WTC11 (cell line): ENCODE measurements around the gene CARD14. TPM values are rescaled to one million over a fixed set of nuclear protein-coding genes. Genes with fewer than 3 reads are reported as not detected.
A peak's percentile ranks its signal among the peaks of the same experiment; 100 is the strongest.

ENCODE experiments used
- ATAC-seq: fragments of 200-7000 bp; cut with Tn5 transposase; 2 replicates; pipeline ENCODE4 v1.10.0; 2021; ENCODE audit warnings: mild to moderate bottlenecking, moderate library complexity
- Bru-seq: library from RNA; stranded (reverse); fragments of 400-500 nt; gene quantifications from one replicate; lab custom pipeline; 2021; lab: Mats Ljungman, UMichigan
- CTCF ChIA-PET: fragments of 300-600 bp; sonication (Branson Sonifier 250); formaldehyde crosslinking; loops from one replicate; lab custom pipeline; 2021; ENCODE audit warnings: antibody characterized with exemption; lab: Charles Lee
- POLR2A ChIA-PET: fragments of 350-600 bp; sonication (Branson Sonifier 250); formaldehyde crosslinking; loops from one replicate; lab custom pipeline; 2021; ENCODE audit warnings: antibody characterized with exemption; lab: Charles Lee
- DNase-seq: peaks from one replicate; pipeline ENCODE4 v3.0.0; 2021; ENCODE audit warnings: low spot score
- H3K27ac Mint-ChIP-seq: 2 replicates; pipeline ENCODE4 v1.8.0; 2021; ENCODE audit warnings: mixed read lengths
- H3K27me3 Mint-ChIP-seq: 2 replicates; pipeline ENCODE4 v1.8.0; 2021; ENCODE audit warnings: low read depth, mild to moderate bottlenecking, moderate library complexity, mixed read lengths
- H3K36me3 Mint-ChIP-seq: 2 replicates; pipeline ENCODE4 v1.8.0; 2021; ENCODE audit warnings: mixed read lengths
- H3K4me1 Mint-ChIP-seq: 2 replicates; pipeline ENCODE4 v1.8.0; 2022; ENCODE audit warnings: mixed read lengths
- H3K4me3 Mint-ChIP-seq: 2 replicates; pipeline ENCODE4 v1.8.0; 2021; ENCODE audit warnings: mild to moderate bottlenecking, moderate library complexity, mixed read lengths
- H3K9me3 Mint-ChIP-seq: 2 replicates; pipeline ENCODE4 v1.8.0; 2021; ENCODE audit warnings: mixed read lengths
- ATF1 ChIP-seq: sonication (generic); formaldehyde crosslinking; IDR thresholded peaks from 2 replicates; pipeline ENCODE4 v1.8.1; 2023; ENCODE audit warnings: mild to moderate bottlenecking, moderate library complexity, missing genetic modification reagents
- ATF6 ChIP-seq: sonication (generic); formaldehyde crosslinking; IDR thresholded peaks from 2 replicates; pipeline ENCODE4 v1.8.1; 2023; ENCODE audit warnings: mild to moderate bottlenecking, missing genetic modification reagents
- ELF4 ChIP-seq: sonication (generic); formaldehyde crosslinking; IDR thresholded peaks from 2 replicates; pipeline ENCODE4 v1.8.1; 2022; ENCODE audit warnings: low read depth, mild to moderate bottlenecking, moderate library complexity, missing genetic modification reagents
- ERG ChIP-seq: fragments of 250-450 bp; sonication (Bioruptor Pico); IDR thresholded peaks from 2 replicates; pipeline ENCODE4 v1.8.0; 2021; ENCODE audit warnings: mild to moderate bottlenecking
- ETV6 ChIP-seq: sonication (generic); formaldehyde crosslinking; IDR thresholded peaks from 2 replicates; pipeline ENCODE4 v1.8.1; 2022; ENCODE audit warnings: mild to moderate bottlenecking, missing genetic modification reagents
- FOXP1 ChIP-seq: sonication (generic); formaldehyde crosslinking; IDR thresholded peaks from 2 replicates; pipeline ENCODE4 v1.8.0; 2022; ENCODE audit warnings: missing genetic modification reagents, mild to moderate bottlenecking, moderate library complexity, borderline replicate concordance
- HMGXB4 ChIP-seq: sonication (generic); formaldehyde crosslinking; IDR thresholded peaks from 2 replicates; pipeline ENCODE4 v1.8.1; 2023; ENCODE audit warnings: mild to moderate bottlenecking, moderate library complexity, missing genetic modification reagents
- TCF7 ChIP-seq: sonication (generic); formaldehyde crosslinking; IDR thresholded peaks from 2 replicates; pipeline ENCODE4 v1.8.0; 2022; ENCODE audit warnings: mild to moderate bottlenecking, low read depth, missing genetic modification reagents, moderate library complexity
- USF1 ChIP-seq: sonication (generic); formaldehyde crosslinking; IDR thresholded peaks from 2 replicates; pipeline ENCODE4 v1.8.0; 2022; ENCODE audit warnings: mild to moderate bottlenecking, missing genetic modification reagents
- ZBTB21 ChIP-seq: sonication (generic); formaldehyde crosslinking; IDR thresholded peaks from 2 replicates; pipeline ENCODE4 v1.8.1; 2023; ENCODE audit warnings: mild to moderate bottlenecking, missing genetic modification reagents, borderline replicate concordance
- ZBTB43 ChIP-seq: sonication (generic); formaldehyde crosslinking; IDR thresholded peaks from 2 replicates; pipeline ENCODE4 v1.8.1; 2023; ENCODE audit warnings: mild to moderate bottlenecking, missing genetic modification reagents
- ZNF121 ChIP-seq: sonication (generic); formaldehyde crosslinking; IDR thresholded peaks from 2 replicates; pipeline ENCODE4 v1.8.0; 2023; ENCODE audit warnings: missing genetic modification reagents
- ZNF317 ChIP-seq: sonication (generic); formaldehyde crosslinking; IDR thresholded peaks from 2 replicates; pipeline ENCODE4 v1.8.1; 2023; ENCODE audit warnings: low read depth, mild to moderate bottlenecking, moderate library complexity, missing genetic modification reagents, borderline replicate concordance
- ZNF416 ChIP-seq: fragments of 250-450 bp; sonication (Bioruptor Pico); IDR thresholded peaks from 2 replicates; pipeline ENCODE4 v1.9.0; 2021; ENCODE audit warnings: mild to moderate bottlenecking, inconsistent platforms
- long read RNA-seq, 3 experiments: library from RNA in 1 of 3; library from capped mRNA in 1 of 3; library from polyadenylated mRNA in 1 of 3; unstranded in 2 of 3; stranded (forward) in 1 of 3; transcript quantifications; one replicate each; pipeline ENCODE4 v2.0.0, GENCODE V29; 2021
- total RNA-seq: library from RNA; stranded (reverse); gene quantifications from 3 replicates; pipeline ENCODE4 v1.2.3, GENCODE V29; 2021
- TF ChIP-seq, protein P1 (sequence below): sonication (generic); formaldehyde crosslinking; IDR thresholded peaks from 2 replicates; pipeline ENCODE4 v1.8.1; 2022; ENCODE audit warnings: missing genetic modification reagents, borderline replicate concordance
- TF ChIP-seq, protein P2 (sequence below): sonication (generic); formaldehyde crosslinking; IDR thresholded peaks from 2 replicates; pipeline ENCODE4 v1.8.1; 2023; ENCODE audit warnings: mild to moderate bottlenecking, missing genetic modification reagents, moderate library complexity
- TF ChIP-seq, protein P3 (sequence below): fragments of 250-450 bp; sonication (Bioruptor Pico); IDR thresholded peaks from 2 replicates; pipeline ENCODE4 v2.1.2; 2022; ENCODE audit warnings: mild to moderate bottlenecking, moderate library complexity

Gene CARD14
- 0.18 to 0.83 TPM (median 0.25 TPM) in 3 replicates for total RNA-seq
- Bru-seq, nascent RNA, result percentile 9 among the genes with signal in this experiment
- long read RNA-seq, experiment 1, result 0 reads
- long read RNA-seq, experiment 2, result 0 reads
- long read RNA-seq, experiment 3, result 0 reads

GRCh38 chr17:80169784-80170500 is at the start of gene CARD14:
TSS of gene CARD14 (plus strand) at chr17:80170030. CDS start at chr17:80181439, 11,409 bp downstream.
- Mint-ChIP-seq H3K27ac (no peak within 1 kb of the TSS), H3K4me1 (peaks cover 4% of the 10 kb centered on the region; the same call in 1 of the 2 replicates), H3K9me3 (peaks cover 5% of the 10 kb centered on the region), H3K36me3 (no peaks in the 10 kb centered on the region), H3K4me3 (no peak within 1 kb of the TSS), H3K27me3 (no peaks in the 10 kb centered on the region)
- no peak for DNase-seq
- TF ChIP-seq USF1 (no peak), HMGXB4 (no peak), ATF1 (CRISPR knock-in tag) (no peak), ZNF121 (no peak), ZBTB21 (CRISPR knock-in tag) (no peak), ZNF317 (no peak), FOXP1 (no peak), ETV6 (no peak), TCF7 (no peak), ERG (CRISPR knock-in tag) (no peak), ATF6 (no peak), ELF4 (CRISPR knock-in tag) (no peak), ZNF416 (CRISPR knock-in tag) (no peak), ZBTB43 (CRISPR knock-in tag) (no peak)
- TF ChIP-seq, protein P1, sequence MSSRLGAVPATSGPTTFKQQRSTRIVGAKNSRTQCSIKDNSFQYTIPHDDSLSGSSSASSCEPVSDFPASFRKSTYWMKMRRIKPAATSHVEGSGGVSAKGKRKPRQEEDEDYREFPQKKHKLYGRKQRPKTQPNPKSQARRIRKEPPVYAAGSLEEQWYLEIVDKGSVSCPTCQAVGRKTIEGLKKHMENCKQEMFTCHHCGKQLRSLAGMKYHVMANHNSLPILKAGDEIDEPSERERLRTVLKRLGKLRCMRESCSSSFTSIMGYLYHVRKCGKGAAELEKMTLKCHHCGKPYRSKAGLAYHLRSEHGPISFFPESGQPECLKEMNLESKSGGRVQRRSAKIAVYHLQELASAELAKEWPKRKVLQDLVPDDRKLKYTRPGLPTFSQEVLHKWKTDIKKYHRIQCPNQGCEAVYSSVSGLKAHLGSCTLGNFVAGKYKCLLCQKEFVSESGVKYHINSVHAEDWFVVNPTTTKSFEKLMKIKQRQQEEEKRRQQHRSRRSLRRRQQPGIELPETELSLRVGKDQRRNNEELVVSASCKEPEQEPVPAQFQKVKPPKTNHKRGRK (CRISPR knock-in tag), result no peak
- TF ChIP-seq, protein P2, sequence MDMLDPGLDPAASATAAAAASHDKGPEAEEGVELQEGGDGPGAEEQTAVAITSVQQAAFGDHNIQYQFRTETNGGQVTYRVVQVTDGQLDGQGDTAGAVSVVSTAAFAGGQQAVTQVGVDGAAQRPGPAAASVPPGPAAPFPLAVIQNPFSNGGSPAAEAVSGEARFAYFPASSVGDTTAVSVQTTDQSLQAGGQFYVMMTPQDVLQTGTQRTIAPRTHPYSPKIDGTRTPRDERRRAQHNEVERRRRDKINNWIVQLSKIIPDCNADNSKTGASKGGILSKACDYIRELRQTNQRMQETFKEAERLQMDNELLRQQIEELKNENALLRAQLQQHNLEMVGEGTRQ (CRISPR knock-in tag), result no peak
- TF ChIP-seq, protein P3, sequence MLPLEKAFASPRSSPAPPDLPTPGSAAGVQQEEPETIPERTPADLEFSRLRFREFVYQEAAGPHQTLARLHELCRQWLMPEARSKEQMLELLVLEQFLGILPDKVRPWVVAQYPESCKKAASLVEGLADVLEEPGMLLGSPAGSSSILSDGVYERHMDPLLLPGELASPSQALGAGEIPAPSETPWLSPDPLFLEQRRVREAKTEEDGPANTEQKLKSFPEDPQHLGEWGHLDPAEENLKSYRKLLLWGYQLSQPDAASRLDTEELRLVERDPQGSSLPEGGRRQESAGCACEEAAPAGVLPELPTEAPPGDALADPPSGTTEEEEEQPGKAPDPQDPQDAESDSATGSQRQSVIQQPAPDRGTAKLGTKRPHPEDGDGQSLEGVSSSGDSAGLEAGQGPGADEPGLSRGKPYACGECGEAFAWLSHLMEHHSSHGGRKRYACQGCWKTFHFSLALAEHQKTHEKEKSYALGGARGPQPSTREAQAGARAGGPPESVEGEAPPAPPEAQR, result no peak
- CTCF ChIA-PET, result no interaction called here
- no peak for ATAC-seq
- POLR2A ChIA-PET, result no interaction called here
